Dedifferentiated amniotic fluid mesenchymal stem cell (primary cell): ENCODE data around the gene OR6K6.

Source experiments
- DNase-seq: peaks from one replicate; pipeline ENCODE4 v3.0.0-alpha.2; 2016; ENCODE audit errors: extremely low spot score

The OR6K6 gene

DNA sequence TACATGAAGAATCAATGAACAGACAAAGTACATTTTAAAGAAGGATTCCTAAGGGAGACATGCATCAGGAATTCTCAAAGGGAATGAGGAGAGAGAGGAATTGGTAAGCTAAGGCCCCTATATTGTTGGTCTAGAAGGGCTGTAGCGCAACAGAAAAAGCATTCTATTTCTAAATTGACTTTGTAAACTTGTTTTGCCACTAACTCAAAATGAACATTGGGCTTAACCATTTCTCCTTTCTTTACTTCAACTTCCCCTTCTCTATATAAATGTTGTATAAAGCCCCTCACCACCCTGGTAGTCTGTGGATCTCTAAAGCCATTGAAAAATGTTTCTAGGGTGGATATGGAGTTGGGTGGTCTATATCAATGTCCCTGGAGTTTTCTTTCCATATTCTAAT lies 46.9 kb downstream of the OR6K6 start:
- DNase-seq, result no peak

DNA sequence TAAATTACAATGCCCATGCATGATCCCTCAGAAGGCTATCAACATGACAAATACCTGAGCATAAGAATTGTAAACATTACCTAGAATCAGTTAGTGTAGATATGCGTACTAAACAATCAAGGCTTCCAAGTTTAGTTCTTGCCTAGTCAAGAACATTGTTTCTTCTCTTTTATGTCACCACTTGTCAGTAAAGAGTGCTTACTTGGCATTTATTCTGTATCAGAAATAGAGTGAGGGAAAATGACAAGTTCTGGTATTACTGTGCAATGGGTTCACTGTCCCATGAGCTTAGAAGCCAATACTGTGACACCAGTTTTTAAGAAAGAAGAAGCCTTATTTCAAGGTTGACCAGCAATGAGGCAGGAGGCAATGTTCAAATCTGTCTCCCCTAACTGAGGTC lies 49.2 kb downstream of the OR6K6 start:
- no peak for DNase-seq
